NOMO-1 treated with DMSO at 0.1 percent for 48 hours (cell line): ENCODE results near the gene MAD1L1.

Experiments
- DNase-seq: peaks from one replicate; lab custom pipeline; 2025; ENCODE audit not compliant: unreplicated experiment; lab: John Stamatoyannopoulos, UW

MAD1L1 gene

DNA sequence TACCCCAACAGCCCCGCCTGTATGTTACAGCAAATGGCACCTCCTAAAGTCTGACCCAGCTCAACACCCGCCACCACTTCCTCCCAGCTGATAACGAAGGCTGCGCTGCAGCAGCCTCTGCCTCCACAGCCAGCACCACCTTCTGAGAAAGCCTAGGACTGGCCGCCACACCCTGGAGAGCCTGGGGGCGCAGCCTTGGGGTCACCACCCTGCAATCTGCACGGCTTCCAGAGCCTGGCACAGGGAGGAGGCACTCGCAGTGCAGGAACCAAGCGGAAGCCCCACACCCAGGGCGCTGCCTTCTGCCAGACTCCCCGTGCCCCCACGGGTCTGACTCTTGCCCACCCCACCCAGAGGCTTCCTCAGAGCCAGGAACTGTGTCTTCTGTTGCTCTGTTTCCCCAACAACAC lies 112.5 kb downstream of the MAD1L1 start:
- DNase-seq = no peak

GRCh38 chr7:2118630-2119190 lies 114.0 kb downstream of the MAD1L1 start:
- DNase-seq = no peak

- DNase-seq = no peak
These were observed 114.7 kb downstream of the MAD1L1 start for GRCh38 chr7:2118056-2118455.

DNA sequence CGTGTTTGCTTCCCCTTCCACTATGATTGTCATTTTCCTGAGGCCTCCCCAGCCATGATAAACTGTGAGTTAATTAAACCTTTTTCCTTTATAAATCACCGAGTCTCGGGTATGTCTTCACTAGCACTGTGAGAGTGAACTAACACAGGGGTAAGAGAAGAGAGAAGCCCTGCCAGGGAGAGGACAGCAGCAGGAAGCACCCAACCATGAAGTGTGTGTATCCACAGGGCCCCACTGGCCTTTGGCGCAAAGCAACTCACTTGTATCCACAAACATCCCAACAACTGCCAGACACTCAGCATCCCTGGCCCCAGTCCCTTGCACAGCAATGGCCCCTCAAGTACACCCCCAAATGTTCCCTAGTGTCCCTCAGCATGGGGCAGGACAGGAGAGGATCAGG lies 115.1 kb downstream of the MAD1L1 start:
- DNase-seq = no peak

- DNase-seq = no peak
These were observed 115.7 kb downstream of the MAD1L1 start for GRCh38 chr7:2116989-2117591.

- no peak for DNase-seq
These were observed 116.3 kb downstream of the MAD1L1 start for GRCh38 chr7:2116448-2116810.

DNA sequence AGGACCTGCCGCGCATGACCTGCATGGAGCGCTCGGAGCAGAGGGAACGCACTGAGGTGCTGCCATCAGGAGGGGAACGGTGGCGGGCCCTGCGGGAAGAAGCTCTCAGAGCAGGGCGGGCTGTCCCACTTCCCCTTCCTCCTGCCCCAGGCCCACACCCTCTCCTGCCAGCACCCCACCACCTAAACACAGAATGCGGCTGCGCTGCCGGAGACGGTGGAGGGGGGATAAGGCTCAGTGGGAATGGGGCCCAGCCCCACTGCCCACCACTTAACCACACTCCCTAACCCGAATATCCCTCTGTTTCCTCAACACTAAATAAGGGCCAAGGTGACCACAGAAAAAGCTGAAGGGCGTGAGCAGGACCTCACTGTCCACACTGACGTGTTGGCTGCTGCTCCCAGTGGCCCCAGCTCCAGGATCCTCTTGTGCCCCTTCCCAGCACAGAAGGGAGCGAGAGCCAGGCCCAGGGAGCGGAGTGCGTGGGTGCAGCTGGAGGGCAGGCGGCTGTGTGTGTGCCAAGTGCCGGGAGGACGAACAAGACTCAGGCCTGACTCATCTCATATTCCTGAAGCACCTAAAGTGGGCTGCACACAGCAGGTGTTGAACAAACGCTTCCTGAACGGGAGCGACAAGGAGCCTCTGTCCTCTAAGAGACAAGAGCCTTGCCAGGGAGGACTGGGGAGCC lies 116.8 kb downstream of the MAD1L1 start:
- no peak for DNase-seq

DNA sequence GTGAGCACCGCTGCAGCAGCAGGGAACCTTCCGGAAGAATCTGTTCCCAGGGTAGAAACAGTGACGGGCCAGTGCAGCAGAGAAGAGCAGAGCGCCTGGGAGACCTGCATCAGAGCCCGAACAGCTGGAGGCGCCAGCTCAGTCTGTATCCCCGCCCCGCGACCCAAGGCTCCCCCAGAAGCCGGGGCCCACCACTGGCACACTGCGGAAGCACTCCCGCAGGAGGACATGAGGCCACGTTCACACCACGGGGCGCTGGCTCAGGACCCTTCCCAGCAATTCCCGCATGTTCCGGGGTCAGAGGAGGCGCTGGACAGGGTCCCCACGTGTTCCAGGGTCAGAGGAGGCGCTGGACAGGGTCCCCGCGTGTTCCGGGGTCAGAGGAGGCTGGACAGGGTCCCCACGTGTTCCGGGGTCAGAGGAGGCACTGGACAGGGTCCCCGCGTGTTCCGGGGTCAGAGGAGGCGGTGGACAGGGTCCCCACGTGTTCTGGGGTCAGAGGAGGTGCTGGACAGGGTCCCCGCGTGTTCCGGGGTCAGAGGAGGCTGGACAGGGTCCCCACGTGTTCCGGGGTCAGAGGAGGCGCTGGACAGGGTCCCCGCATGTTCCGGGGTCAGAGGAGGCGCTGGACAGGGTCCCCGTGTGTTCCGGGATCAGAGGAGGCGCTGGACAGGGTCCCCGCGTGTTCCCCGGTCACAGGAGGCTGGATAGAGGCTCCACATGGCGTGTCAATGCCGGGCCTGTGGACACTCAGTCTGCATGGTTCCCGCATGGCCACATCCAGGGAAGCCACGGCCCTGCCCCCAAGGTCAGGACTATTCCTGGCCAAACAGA lies 117.6 kb downstream of the MAD1L1 start:
- no peak for DNase-seq

DNA sequence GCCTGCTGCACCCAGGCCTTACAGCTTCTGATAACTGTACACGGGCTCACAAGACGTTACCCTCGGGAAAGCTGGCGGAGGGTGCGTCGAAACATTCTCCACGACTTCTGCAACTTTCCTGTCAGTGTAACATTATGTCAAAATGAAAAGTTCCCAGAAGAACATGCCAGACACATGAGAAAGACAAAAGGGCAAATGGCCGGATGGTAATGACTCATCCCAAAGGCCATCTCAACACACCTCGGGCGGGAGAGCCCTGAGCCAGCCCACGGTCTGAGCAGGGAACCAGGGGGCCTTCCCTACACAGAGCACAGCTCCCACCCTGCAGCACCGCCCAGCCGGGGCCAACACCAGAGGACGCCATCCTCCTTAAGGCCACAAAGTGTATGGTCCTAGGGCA lies 118.7 kb downstream of the MAD1L1 start:
- DNase-seq = no peak

GRCh38 chr7:2112261-2113198 lies 120.2 kb downstream of the MAD1L1 start:
- DNase-seq = no peak

- no peak for DNase-seq
These were observed 121.2 kb downstream of the MAD1L1 start for GRCh38 chr7:2111568-2111967.

DNA sequence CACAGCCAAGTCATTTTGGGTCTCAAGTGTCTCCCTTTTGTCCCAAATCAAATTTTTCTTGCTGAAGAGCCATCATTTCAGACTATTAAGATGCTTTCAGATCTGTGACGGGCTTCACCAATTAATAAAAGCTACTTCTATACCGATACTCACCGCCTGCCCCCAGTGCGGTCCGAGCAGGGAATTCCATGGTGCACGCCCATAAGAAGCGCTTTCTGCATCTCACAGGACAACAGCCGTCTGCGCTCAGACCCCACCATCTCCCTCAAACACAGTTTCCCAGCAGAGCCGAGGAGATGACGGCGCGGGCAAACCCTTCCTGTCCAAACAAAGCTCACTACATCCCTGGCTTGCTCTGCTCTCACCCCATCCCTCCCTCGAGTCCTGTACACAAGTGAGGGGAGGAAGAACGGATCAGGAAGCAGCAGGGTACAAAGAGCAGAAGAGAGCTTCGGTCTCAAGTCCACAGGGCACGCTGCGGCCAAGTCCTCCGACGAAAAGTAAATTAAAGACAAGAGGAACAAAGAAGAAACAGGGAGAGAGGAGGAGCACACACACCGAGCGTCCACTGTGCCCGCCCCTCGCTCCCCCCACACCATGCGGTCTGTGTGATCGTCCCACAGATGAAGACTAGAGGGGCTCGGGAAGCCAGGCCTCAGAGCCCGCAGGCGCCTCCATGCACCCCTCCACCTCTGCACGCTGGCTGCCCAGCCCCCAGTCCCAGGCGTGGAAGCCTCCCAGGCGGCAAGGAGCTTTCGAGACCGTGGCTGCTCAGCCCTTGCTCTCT lies 121.9 kb downstream of the MAD1L1 start:
- DNase-seq = no peak

DNA sequence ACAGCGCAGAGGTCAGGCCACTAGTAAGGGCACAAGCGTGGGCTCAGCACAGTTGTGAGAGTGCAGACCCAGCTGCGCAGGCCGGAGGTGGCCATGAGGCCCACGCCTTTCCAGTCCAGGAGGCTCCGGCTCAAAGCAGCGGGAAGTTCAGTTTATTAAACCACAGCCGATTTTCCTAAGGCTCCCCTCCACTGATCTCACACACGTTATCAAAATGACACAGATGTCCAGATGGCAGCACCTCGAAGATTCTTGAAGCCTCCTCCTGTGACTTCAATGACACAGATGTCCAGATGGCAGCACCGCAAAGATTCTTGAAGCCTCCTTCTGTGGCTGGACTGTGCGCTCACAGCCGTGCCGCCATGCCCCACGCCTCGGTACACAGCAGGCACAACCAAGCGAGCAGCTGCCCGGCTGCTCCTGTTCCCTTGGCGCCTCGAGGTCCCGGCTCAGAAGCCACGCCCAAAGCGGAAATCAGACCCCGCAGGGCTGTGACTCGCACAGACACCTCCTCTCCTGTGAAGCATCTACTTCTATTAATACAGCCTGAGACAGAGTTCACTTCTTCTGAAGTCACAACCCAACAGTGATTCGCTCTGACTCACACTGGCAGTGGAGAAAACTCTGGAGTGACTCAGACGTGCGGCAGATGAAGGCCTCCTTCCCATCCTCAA lies 122.7 kb downstream of the MAD1L1 start:
- DNase-seq = peak; percentile 89

DNA sequence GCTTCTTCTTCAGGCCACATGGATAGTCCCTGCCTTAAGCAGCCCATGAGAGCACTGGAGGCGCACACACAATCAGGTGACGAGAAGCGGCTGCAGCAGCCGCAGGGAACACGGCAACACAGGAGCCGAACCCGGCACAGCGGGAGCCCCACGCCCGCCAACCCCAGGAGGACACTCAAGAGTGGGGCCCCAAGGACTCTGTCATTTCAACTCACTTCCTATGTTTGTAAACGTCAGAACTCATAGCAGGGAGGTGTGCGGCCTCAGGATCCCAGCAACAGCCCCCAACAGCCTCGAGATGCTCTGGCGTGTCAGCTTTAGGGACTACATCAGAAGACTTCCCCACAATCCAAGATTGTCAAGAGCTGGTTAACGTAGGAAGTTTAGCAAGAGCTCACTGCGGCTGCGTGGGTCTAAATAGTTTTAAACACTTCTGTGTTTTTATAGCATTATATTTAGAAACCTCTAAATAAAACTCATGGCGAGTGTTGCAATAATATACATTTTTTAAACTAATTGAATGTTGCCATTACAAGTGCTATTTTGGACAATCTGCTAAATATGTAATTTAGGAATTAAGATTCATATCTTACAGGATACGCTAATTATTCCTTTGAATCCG lies 123.4 kb downstream of the MAD1L1 start:
- DNase-seq = peak; percentile 70

DNA sequence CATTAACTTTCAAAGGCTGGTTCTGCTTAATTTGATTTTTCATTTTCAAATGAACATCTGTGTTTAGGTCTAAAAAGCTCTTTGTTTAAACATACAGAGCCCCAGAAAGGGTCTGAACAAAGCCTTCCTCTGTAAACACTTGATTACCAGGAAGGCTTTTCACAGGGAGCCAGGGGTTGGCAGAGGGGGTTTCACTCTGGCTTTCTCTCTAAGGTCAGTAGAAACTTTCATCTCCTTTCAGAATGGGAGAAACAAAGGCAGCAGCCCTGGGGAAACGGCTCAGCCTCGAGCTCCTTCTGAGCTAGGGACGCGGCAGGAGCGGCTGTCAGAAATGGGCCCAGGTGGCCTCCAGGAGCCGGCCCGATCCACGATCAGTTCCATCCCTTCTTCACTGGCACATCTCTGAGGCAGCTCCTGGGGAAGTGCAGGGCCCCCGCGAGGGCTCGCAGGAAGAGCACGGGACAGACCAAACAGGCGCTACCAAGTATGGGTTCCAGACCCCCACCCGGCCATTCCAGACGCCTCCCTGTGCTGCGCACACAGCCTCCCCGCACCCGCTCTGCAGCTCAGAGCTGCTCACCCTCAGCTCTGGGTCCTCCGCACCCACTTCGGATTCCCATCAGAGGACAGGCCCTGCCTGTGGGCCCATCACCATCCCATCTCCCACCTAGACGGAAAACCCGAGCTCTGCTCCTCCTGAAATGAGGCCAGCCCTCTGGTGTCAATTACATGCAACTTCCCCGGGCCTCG lies 124.1 kb downstream of the MAD1L1 start:
- DNase-seq = no peak

DNA sequence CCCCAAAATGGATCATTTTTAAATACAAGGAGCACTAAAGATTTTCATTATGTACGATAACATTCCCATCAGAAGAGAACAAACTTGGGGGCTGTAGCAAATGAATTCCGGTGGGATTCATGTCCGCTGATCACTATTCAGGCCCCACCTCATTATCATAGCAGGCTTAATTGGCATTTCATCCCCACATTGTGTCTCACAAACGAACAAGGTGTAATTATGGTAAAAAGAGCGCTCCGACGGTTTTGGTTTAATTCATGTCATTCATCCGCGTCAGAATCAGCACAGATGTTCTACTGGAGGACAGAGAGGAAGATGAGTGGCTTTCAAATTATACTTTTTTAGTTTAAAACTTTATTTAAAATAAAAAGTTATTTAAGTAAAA lies 124.7 kb downstream of the MAD1L1 start:
- DNase-seq = no peak

DNA sequence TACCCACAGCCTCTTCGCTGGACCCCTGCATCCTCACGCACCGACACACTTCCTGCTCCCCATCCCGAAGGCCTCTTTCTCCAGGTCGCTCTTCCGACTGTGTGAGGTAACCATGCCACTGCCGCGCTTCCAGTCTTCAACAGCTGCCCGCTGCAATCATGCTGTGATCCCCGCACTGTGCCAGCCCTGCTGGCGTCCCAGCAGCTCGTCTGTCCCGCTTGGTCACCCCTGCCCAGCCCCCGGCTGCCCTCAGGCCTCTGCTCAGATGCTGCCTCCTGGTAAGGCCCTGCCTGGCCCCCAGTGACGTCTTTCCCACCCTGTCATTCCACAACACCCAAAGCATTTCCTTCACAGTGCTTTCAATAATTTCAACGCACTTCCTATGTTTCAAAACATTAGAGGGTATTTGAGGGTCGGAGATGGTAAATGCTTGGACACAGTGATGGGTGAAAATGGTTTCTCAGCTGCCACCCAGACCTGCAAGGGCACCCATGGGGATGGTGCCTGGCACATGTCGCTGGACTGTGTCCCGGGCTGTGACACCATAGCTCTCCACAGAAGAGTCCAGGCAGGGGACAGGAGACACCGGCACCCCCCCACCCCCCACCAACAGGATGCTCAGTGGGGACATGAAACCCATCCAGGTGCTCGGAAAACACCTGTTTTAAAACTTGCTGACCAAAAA lies 125.2 kb downstream of the MAD1L1 start:
- DNase-seq = no peak

- no peak for DNase-seq
These were observed 125.8 kb downstream of the MAD1L1 start for GRCh38 chr7:2106924-2107323.
